ENCODE data around the gene ASCL1. TPM values are rescaled to one million over a fixed set of nuclear protein-coding genes. Genes with fewer than 3 reads are reported as not detected.
A peak's percentile ranks its signal among the peaks of the same experiment; 100 is the strongest.

Gene ASCL1
- total and polyA plus RNA-seq, 4 donors = 0.25 to 0.88 (median 0.63) TPM

DNA sequence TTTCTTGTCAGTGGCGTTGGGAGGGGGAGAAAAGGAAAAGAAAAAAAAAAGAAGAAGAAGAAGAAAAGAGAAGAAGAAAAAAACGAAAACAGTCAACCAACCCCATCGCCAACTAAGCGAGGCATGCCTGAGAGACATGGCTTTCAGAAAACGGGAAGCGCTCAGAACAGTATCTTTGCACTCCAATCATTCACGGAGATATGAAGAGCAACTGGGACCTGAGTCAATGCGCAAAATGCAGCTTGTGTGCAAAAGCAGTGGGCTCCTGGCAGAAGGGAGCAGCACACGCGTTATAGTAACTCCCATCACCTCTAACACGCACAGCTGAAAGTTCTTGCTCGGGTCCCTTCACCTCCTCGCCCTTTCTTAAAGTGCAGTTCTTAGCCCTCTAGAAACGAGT is 1.9 kb downstream of the ASCL1 start:
- WGBS, 2 donors = 9 to 12% methylated on average over 14 of the region's 14 CpGs
- H3K27me3 ChIP-seq (ENCODE audit: control insufficient read depth in 3 of 3, insufficient read depth in 3 of 3, low read length in 2 of 3) = peaks cover 22 to 85% (median 81%) of the 10 kb centered on the region in 3 donors

DNA sequence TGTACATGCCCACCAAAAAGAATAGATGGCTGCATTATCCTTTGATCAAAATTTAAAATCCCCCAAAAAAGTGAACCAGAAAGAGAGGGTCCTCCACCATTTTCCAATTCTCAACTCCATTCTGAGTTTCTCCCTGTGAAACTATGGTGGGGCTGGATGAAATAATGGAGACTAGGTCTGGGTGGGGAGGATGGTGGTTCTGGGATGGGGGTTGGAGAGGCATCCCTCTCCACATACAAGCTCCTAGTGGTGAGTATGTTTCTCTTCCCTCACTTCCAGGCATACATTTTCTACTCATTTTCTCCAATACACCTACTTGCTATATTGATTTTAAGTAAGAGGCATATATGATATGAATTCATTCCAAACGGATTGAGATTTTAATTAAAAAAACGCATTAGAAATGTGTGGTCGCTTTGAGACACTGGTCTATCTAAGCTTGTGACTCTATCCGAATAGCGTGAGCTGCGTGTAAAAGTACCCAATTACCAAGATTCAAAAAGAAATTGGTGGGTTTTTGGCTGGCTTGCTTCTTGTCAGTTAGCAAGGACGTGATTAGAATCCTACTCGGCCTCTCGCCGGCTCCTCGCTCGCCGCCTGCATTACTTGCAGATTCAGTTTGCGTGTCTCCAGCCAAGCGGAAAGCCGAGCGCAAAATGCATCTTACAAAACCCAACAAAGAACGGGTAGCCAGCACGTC is 3.4 kb downstream of the ASCL1 start:
- 6 to 10% methylated on average over 19 of the region's 19 CpGs for WGBS, 2 donors
- ATAC-seq (ENCODE audit: insufficient read depth, low FRiP score) (no peak), DNase-seq (peak in 1 of 3 donors; percentile 23)
- TF ChIP-seq, protein P1, sequence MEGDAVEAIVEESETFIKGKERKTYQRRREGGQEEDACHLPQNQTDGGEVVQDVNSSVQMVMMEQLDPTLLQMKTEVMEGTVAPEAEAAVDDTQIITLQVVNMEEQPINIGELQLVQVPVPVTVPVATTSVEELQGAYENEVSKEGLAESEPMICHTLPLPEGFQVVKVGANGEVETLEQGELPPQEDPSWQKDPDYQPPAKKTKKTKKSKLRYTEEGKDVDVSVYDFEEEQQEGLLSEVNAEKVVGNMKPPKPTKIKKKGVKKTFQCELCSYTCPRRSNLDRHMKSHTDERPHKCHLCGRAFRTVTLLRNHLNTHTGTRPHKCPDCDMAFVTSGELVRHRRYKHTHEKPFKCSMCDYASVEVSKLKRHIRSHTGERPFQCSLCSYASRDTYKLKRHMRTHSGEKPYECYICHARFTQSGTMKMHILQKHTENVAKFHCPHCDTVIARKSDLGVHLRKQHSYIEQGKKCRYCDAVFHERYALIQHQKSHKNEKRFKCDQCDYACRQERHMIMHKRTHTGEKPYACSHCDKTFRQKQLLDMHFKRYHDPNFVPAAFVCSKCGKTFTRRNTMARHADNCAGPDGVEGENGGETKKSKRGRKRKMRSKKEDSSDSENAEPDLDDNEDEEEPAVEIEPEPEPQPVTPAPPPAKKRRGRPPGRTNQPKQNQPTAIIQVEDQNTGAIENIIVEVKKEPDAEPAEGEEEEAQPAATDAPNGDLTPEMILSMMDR (IDR thresholded peaks at IDR 0.05; ENCODE audit: control extremely low read depth, extremely low read depth) = no peak
- no peaks in the 10 kb centered on the region for H3K36me3 ChIP-seq (ENCODE audit: control insufficient read depth in 4 of 4, insufficient read depth in 4 of 4, low read length in 4 of 4)
- peaks cover 22 to 85% (median 81%) of the 10 kb centered on the region in 3 donors for H3K27me3 ChIP-seq (ENCODE audit: control insufficient read depth in 3 of 3, insufficient read depth in 3 of 3, low read length in 2 of 3)
- H3K9ac ChIP-seq (ENCODE audit: insufficient read depth in 1 of 2, low read length in 2 of 2) = no peak overlapping the region
- H3K9me3 ChIP-seq (ENCODE audit: control insufficient read depth in 4 of 4, insufficient read depth in 3 of 4, low read length in 3 of 4) = peaks cover 3 to 12% (median 5%) of the 10 kb centered on the region in 4 donors
- no peak overlapping the region for H3K27ac ChIP-seq (ENCODE audit: low read depth in 1 of 2, low read length in 1 of 2)
- peaks cover 0 to 16% (median 6%) of the 10 kb centered on the region in 5 donors for H3K4me1 ChIP-seq (ENCODE audit: control insufficient read depth in 5 of 5, insufficient read depth in 5 of 5, low read length in 5 of 5)
- no peak overlapping the region for H3K4me3 ChIP-seq

More for the DNA sequence above, 1.9 kb downstream of the ASCL1 start:
- Histone ChIP-seq H3K27ac (ENCODE audit: low read depth in 1 of 2, low read length in 1 of 2) (no peak overlapping the region), H3K9ac (ENCODE audit: insufficient read depth in 1 of 2, low read length in 2 of 2) (no peak overlapping the region), H3K9me3 (ENCODE audit: control insufficient read depth in 4 of 4, insufficient read depth in 3 of 4, low read length in 3 of 4) (peaks cover 3 to 13% (median 5%) of the 10 kb centered on the region in 4 donors), H3K4me1 (ENCODE audit: control insufficient read depth in 5 of 5, insufficient read depth in 5 of 5, low read length in 5 of 5) (peaks cover 0 to 14% (median 0%) of the 10 kb centered on the region in 5 donors), H3K36me3 (ENCODE audit: control insufficient read depth in 4 of 4, insufficient read depth in 4 of 4, low read length in 4 of 4) (no peaks in the 10 kb centered on the region), H3K4me3 (no peak overlapping the region)
- DNase-seq = no peak
- TF ChIP-seq, protein P1 (IDR thresholded peaks at IDR 0.05; ENCODE audit: control extremely low read depth, extremely low read depth) = no peak
- no peak for ATAC-seq (ENCODE audit: insufficient read depth, low FRiP score)

DNA sequence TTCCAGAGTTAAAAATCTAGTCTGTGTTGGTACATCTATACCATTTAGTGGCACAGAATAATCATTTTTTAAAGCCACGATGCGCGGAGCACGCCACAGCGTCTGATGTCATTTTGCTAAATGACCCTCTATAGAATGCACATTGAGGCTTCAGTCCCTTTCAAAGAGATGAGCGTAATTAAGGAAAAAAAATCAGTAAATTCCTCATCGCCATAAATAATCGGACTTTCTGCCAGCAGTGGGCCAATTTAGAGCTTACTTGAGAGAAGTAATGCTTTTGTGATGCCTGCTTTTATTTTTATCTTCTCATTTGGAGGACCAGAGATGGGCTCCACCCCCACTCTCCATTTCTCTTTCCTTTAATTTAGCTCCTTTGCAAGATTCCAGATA is 4.0 kb downstream of the ASCL1 start:
- H3K9ac ChIP-seq (ENCODE audit: insufficient read depth in 1 of 2, low read length in 2 of 2) = no peak overlapping the region
- H3K27me3 ChIP-seq (ENCODE audit: control insufficient read depth in 3 of 3, insufficient read depth in 3 of 3, low read length in 2 of 3) = peaks cover 22 to 87% (median 82%) of the 10 kb centered on the region in 3 donors
- TF ChIP-seq, protein P1 (IDR thresholded peaks at IDR 0.05; ENCODE audit: control extremely low read depth, extremely low read depth) = no peak
- no peak for DNase-seq
- peaks cover 3 to 12% (median 5%) of the 10 kb centered on the region in 4 donors for H3K9me3 ChIP-seq (ENCODE audit: control insufficient read depth in 4 of 4, insufficient read depth in 3 of 4, low read length in 3 of 4)
- no peaks in the 10 kb centered on the region for H3K36me3 ChIP-seq (ENCODE audit: control insufficient read depth in 4 of 4, insufficient read depth in 4 of 4, low read length in 4 of 4)
- 7 to 8% methylated on average over 8 of the region's 8 CpGs for WGBS, 2 donors
- no peak overlapping the region for H3K27ac ChIP-seq (ENCODE audit: low read depth in 1 of 2, low read length in 1 of 2)
- H3K4me3 ChIP-seq = no peak overlapping the region
- H3K4me1 ChIP-seq (ENCODE audit: control insufficient read depth in 5 of 5, insufficient read depth in 5 of 5, low read length in 5 of 5) = peaks cover 0 to 13% (median 6%) of the 10 kb centered on the region in 5 donors
- no peak for ATAC-seq (ENCODE audit: insufficient read depth, low FRiP score)

Measured in lung (tissue), 12 donors.